Common myeloid progenitor, CD34-positive (primary cell): Measurements from ENCODE around the gene PARVA.

Source experiments
- CTCF ChIA-PET: fragments of 350-600 bp; sonication (Branson Sonifier 250); formaldehyde crosslinking; loops from one replicate; lab custom pipeline; 2021; ENCODE audit warnings: antibody characterized with exemption; lab: Charles Lee
- POLR2A ChIA-PET: fragments of 350-600 bp; sonication (Branson Sonifier 250); formaldehyde crosslinking; loops from one replicate; lab custom pipeline; 2021; ENCODE audit warnings: antibody characterized with exemption; lab: Charles Lee
- DNase-seq, 3 donors: peaks; one replicate each; pipeline versions ENCODE4 v3.0.0 to v3.0.0-alpha.2; 2013
- H3K27ac ChIP-seq, 2 experiments: 1 replicate in 1 of 2; 2 replicates in 1 of 2; pipeline ENCODE4 v1.7.0; 2013; ENCODE audit warnings: inconsistent platforms in 2 of 2, low read length in 2 of 2, mild to moderate bottlenecking in 2 of 2, low read depth in 1 of 2, moderate library complexity in 1 of 2; ENCODE audit not compliant: severe bottlenecking in 2 of 2, insufficient read depth in 1 of 2, poor library complexity in 1 of 2
- H3K27me3 ChIP-seq, 5 experiments: replicated peaks in 2 of 5; 1 replicate in 3 of 5; 2 replicates in 2 of 5; pipeline versions ENCODE4 v1.6.1 to v1.7.0; 2013; ENCODE audit warnings: low read length in 4 of 5, mild to moderate bottlenecking in 2 of 5, moderate library complexity in 2 of 5, inconsistent platforms in 1 of 5; ENCODE audit not compliant: insufficient read depth in 5 of 5, control insufficient read depth in 4 of 5
- H3K36me3 ChIP-seq, 4 experiments: 1 replicate in 2 of 4; 2 replicates in 2 of 4; pipeline versions ENCODE4 v1.6.1 to v1.7.0; 2013; ENCODE audit warnings: low read length in 3 of 4, control low read depth in 1 of 4, mild to moderate bottlenecking in 1 of 4; ENCODE audit not compliant: control insufficient read depth in 4 of 4, insufficient read depth in 4 of 4
- H3K4me1 ChIP-seq, 4 experiments: 1 replicate in 3 of 4; 2 replicates in 1 of 4; pipeline versions ENCODE4 v1.6.1 to v1.7.1; 2013; ENCODE audit warnings: low read length in 3 of 4, mild to moderate bottlenecking in 3 of 4, control low read depth in 1 of 4, inconsistent platforms in 1 of 4, moderate library complexity in 1 of 4; ENCODE audit not compliant: control insufficient read depth in 4 of 4, insufficient read depth in 4 of 4; ENCODE audit errors: control extremely low read depth in 1 of 4
- H3K4me3 ChIP-seq, 7 experiments: 1 replicate in 4 of 7; 2 replicates in 3 of 7; pipeline versions ENCODE4 v1.5.1 to v1.7.0; 2013; ENCODE audit warnings: mild to moderate bottlenecking in 7 of 7, low read length in 6 of 7, moderate library complexity in 6 of 7, inconsistent platforms in 2 of 7, low read depth in 2 of 7, control low read depth in 1 of 7; ENCODE audit not compliant: insufficient read depth in 4 of 7, control insufficient read depth in 1 of 7; ENCODE audit errors: extremely low read depth in 1 of 7
- H3K9me3 ChIP-seq, 5 experiments: 1 replicate in 4 of 5; 2 replicates in 1 of 5; pipeline versions ENCODE4 v1.6.1 to v1.7.1; 2013; ENCODE audit warnings: low read length in 4 of 5, mild to moderate bottlenecking in 2 of 5, inconsistent platforms in 1 of 5, low read depth in 1 of 5, moderate library complexity in 1 of 5; ENCODE audit not compliant: control insufficient read depth in 4 of 5, insufficient read depth in 2 of 5; ENCODE audit errors: control extremely low read depth in 1 of 5
- WGBS: methylation state at CpG from one replicate; pipeline ENCODE4 v1.1.5; 2013; ENCODE audit not compliant: insufficient coverage; 5-methylcytosine and 5-hydroxymethylcytosine counted together

PARVA gene

DNA sequence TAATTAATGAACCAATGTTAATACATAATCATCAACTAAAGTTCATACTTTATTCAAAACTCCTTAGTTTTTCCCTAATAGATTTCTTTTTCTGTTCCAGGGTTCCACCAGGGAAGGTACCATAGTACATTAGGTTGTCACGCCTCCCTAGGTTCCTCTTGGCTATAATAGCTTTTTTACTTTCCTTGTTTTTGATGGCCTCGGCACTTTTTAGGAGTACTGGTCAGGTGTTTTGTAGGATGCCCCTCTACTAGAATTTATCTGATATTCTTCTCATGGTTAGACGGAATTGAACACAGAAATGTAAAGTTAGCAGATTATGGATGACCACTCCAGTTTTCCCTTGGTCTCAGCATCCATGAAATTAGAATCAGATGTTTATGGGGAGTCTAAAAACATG is 34.0 kb downstream of the PARVA start:
- Histone ChIP-seq H3K27me3 (peaks cover 0 to 23% (median 7%) of the 10 kb centered on the region in 5 experiments), H3K36me3 (no peaks in the 10 kb centered on the region), H3K4me1 (no peaks in the 10 kb centered on the region), H3K27ac (no peak overlapping the region), H3K9me3 (no peaks in the 10 kb centered on the region), H3K4me3 (no peak overlapping the region)
- ChIA-PET POLR2A (interaction anchor here (0.6 kb wide), 1 partner anchor 14 kb away, joined by 5 read pairs; no protein-coding TSS in a partner anchor), CTCF (interaction anchor here (1.0 to 4.1 kb wide), 8 partner anchors 8 to 491 kb away, joined by 3 to 16 read pairs (median 4); no protein-coding TSS in a partner anchor)
- DNase-seq, result no peak
- WGBS, result 100% methylated on average over 1 of the region's 3 CpGs

DNA sequence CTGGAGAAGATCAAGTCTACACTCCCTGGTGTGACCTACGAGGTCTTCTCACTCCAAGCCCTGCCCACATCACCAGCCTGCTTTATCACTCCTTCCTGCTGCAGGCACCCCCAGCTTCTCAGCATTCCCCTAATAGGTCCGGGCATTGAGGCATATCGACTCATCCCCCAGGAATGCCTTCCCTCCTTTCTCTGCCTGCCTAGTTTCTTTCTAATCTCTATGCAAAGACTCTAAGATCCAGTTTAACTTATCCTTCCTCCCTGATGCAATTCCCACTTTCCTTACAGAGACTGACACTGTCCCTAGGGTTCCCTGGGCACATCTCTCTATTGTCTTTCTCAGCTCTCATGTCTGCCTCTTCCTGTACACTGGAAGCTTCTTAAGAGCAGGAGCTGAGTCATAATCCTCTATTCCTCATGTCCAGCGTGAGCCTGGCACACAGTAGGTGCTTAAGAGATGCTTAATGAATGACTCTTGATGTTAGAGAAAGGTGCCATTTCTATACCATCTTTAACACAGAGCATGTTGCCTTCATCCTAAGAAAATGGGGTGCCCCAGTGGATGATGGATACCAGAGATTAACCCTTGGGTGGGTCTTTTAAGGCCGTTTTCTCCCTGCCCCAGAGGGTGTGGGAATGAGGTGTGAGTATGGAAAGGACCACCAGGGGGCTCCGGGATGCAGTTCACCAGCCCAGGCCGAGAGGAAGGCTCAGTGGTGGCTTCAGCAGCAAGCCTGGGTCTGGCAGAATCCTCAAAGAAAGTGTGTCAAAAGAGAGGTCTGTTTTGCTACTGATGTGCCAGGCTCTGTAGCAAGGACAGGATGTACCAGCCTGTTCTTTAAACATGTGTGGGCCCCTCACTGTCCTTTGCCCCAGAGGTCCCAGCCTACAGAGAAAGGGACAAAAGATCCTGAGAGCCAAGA is 34.7 kb downstream of the PARVA start:
- WGBS, result 46% methylated on average over 5 of the region's 7 CpGs
- H3K4me3 ChIP-seq, result no peak overlapping the region
- H3K27ac ChIP-seq, result no peak overlapping the region
- ChIA-PET POLR2A (no interaction called here), CTCF (interaction anchor here (0.9 to 4.1 kb wide), 11 partner anchors 9 to 491 kb away, joined by 3 to 16 read pairs (median 4); no protein-coding TSS in a partner anchor)
- no peaks in the 10 kb centered on the region for H3K36me3 ChIP-seq
- H3K9me3 ChIP-seq, result no peaks in the 10 kb centered on the region
- H3K4me1 ChIP-seq, result no peaks in the 10 kb centered on the region
- peak; percentile 35 to 57 (median 43) for DNase-seq
- peaks cover 0 to 23% (median 7%) of the 10 kb centered on the region in 5 experiments for H3K27me3 ChIP-seq

DNA sequence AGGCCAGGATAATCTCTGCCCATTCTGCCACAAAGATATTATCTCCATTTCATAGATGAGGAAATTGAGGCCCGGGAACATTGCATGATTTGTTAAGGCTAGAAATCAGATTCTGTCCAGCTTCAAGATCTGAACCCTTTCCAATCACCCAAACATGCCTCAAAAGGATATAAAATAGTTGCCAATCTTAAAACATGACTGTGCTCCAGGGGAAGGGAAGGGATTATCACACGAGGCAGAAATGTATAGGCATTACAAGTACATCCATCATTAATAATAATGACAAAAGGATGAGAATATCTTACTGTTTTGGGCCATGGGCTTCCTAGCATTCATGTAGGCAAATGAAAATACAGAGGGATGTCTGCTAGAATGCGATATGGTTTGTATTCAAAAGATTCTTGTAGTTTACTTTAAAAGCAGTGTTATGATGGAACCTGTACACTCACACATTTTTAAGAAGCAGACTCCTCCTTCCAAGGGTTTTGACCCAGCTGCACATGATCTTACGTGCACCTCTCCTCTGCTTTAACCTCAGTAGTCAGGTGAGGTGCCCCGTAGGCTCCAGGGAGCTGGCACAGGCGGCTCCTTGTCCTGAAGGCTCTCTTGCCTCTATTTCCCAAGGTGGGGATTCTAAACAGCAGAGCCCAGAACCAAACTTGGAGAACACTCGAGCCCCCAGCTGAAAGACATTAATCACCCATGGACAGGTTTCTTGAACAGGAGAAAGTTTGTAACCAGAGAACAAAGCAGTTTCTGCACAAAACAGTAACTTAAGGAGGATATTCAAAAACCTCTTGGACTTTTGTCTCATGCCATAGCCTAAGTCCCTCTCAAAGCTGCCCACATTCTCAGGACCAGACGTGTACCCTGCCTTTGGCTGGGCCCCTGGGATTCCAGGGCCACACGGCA is 36.0 kb downstream of the PARVA start:
- 100% methylated on average over 2 of the region's 9 CpGs for WGBS
- H3K4me1 ChIP-seq, result no peaks in the 10 kb centered on the region
- peaks cover 0 to 19% (median 7%) of the 10 kb centered on the region in 5 experiments for H3K27me3 ChIP-seq
- no peak overlapping the region for H3K4me3 ChIP-seq
- H3K27ac ChIP-seq, result no peak overlapping the region
- H3K9me3 ChIP-seq, result no peaks in the 10 kb centered on the region
- POLR2A ChIA-PET, result no interaction called here
- no peaks in the 10 kb centered on the region for H3K36me3 ChIP-seq
- no peak for DNase-seq
- CTCF ChIA-PET, result interaction anchor here (0.9 to 4.1 kb wide), 8 partner anchors 18 to 485 kb away, joined by 3 to 16 read pairs (median 3); no protein-coding TSS in a partner anchor

DNA sequence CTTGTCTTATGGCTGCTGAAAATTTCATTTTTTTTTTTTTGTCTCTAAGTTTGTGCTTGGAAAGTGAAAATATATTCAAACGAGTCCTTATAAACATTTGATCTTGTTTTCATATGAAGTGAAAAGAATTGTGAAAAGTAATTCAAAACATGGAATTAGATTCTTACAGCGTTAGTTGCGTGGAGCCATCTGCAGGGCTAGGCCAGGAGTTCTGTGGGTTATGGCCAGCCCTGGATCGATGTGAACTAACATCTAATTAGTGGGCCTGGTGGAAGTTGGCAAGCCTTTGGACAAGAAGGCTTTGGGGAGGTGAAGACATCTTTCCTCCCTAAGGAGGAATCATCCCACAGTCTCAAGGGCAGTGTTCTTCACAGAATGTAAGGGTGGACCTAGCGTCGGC is 37.2 kb downstream of the PARVA start:
- H3K27me3 ChIP-seq, result peaks cover 0 to 18% (median 7%) of the 10 kb centered on the region in 5 experiments
- no peaks in the 10 kb centered on the region for H3K9me3 ChIP-seq
- H3K4me3 ChIP-seq, result no peak overlapping the region
- 94% methylated on average over 6 of the region's 6 CpGs for WGBS
- no peaks in the 10 kb centered on the region for H3K36me3 ChIP-seq
- ChIA-PET CTCF (interaction anchor here (2.2 to 4.1 kb wide), 2 partner anchors 474 to 478 kb away, joined by 8 to 16 read pairs; no protein-coding TSS in a partner anchor), POLR2A (interaction anchor here (0.6 kb wide), 1 partner anchor 638 kb away, joined by 3 read pairs; no protein-coding TSS in a partner anchor)
- no peak overlapping the region for H3K27ac ChIP-seq
- H3K4me1 ChIP-seq, result no peaks in the 10 kb centered on the region
- DNase-seq, result no peak

DNA sequence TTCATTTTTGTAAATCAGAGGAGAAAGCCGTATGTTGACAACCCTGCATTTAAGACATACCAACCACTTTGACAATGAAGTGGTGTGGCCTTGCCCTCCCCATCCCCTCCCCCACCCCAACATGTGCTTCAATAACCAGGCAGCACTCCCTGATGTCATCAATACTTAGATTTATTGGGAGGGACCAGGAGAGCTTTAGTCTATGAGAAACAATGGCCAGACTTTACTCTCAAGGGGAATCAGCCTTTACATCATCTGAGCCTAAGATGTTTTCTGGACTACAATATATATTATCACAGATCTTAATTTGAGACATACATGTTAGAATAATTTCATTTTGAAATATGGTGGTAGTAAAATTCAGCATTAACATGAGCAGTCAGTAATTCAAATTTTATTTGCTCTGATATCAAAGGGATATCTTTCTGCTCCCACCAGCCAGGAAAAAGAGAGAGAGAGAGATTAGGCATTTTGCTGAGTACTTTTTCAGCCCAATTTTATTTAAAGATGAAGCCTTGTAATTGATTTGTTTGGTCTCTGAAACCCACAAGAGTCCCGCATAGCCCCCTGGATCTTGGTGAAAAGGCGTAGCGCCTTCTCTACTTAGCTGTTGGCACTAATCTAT is 38.1 kb downstream of the PARVA start:
- H3K4me3 ChIP-seq, result no peak overlapping the region
- no peaks in the 10 kb centered on the region for H3K9me3 ChIP-seq
- DNase-seq, result no peak
- H3K27me3 ChIP-seq, result peaks cover 0 to 11% (median 4%) of the 10 kb centered on the region in 5 experiments
- CTCF ChIA-PET, result no interaction called here
- POLR2A ChIA-PET, result no interaction called here
- no CpG with 5 or more reads among the region's 4 CpGs for WGBS
- no peaks in the 10 kb centered on the region for H3K4me1 ChIP-seq
- H3K36me3 ChIP-seq, result no peaks in the 10 kb centered on the region
- H3K27ac ChIP-seq, result no peak overlapping the region

DNA sequence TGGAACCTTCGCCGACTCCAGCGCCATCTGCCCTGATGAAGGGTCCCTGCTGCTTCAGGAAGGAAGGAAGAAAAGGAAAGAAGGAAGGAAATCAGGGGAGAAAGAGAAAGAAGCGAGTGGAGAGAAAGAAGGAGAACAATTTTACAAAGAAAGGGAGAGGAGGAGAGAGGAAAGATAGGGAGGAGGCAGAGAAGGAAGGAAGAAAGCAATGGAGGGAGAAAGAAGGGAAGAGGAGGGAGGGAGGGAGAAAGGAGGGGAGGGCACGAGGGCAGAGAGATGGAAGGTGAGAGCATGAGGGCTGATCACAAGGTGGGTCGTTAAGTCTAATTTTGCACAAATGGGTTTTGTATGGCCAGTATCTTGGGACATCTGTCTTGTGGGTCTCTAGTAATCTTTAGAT is 39.2 kb downstream of the PARVA start:
- Histone ChIP-seq H3K4me1 (no peaks in the 10 kb centered on the region), H3K36me3 (no peaks in the 10 kb centered on the region), H3K27ac (no peak overlapping the region), H3K9me3 (no peaks in the 10 kb centered on the region), H3K27me3 (peaks cover 0 to 9% (median 4%) of the 10 kb centered on the region in 5 experiments), H3K4me3 (no peak overlapping the region)
- DNase-seq, result no peak
- WGBS, result 98% methylated on average over 6 of the region's 6 CpGs
- ChIA-PET CTCF (no interaction called here), POLR2A (no interaction called here)
